ENCODE results near the gene TMEM89. TPM values are rescaled to one million over a fixed set of nuclear protein-coding genes. Genes with fewer than 3 reads are reported as not detected.

Gene TMEM89
- total and polyA plus RNA-seq, 9 donors: not detected

DNA sequence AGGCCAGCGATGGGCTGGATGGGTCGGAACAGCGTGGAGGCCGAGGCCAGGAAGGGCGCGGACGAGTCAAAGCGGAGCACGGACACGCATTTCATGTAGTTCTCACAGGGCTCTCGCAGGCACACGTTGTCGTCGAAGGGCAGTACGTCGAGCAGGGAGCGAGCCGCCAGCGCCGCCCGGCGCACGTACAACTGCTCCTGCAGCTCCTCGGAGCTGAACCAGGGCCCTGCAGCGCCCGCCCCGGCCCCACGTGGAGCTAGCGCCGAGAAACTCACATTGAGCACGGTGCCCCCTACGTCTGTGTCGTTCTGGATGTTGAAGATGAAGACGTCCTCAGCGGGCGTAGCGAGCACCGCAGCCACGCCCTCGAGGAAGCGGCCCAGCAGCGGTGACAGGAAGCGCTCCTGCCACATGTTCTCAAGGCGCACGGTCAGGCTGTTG, 35.3 kb upstream of the TMEM89 start:
- H3K4me3 ChIP-seq: peak overlapping the region; percentile 53
- peaks cover 8% of the 10 kb centered on the region for H3K4me1 ChIP-seq (ENCODE audit: insufficient read depth)
- TF ChIP-seq, protein P1, sequence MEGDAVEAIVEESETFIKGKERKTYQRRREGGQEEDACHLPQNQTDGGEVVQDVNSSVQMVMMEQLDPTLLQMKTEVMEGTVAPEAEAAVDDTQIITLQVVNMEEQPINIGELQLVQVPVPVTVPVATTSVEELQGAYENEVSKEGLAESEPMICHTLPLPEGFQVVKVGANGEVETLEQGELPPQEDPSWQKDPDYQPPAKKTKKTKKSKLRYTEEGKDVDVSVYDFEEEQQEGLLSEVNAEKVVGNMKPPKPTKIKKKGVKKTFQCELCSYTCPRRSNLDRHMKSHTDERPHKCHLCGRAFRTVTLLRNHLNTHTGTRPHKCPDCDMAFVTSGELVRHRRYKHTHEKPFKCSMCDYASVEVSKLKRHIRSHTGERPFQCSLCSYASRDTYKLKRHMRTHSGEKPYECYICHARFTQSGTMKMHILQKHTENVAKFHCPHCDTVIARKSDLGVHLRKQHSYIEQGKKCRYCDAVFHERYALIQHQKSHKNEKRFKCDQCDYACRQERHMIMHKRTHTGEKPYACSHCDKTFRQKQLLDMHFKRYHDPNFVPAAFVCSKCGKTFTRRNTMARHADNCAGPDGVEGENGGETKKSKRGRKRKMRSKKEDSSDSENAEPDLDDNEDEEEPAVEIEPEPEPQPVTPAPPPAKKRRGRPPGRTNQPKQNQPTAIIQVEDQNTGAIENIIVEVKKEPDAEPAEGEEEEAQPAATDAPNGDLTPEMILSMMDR (IDR thresholded peaks at IDR 0.05): no peak
- TF ChIP-seq POLR2A (IDR thresholded peaks at IDR 0.05): no peak
- TF ChIP-seq EP300 (IDR thresholded peaks at IDR 0.05): no peak
- H3K36me3 ChIP-seq: no peaks in the 10 kb centered on the region
- no peaks in the 10 kb centered on the region for H3K9me3 ChIP-seq
- DNase-seq: no peak
- H3K27ac ChIP-seq: peak overlapping the region in 1 of 2 donors; percentile 15
- 48 to 66% (median 57%) methylated on average over 37 to 45 of the region's 45 CpGs for WGBS, 3 donors
- no peaks in the 10 kb centered on the region for H3K27me3 ChIP-seq
- intact Hi-C loops (cut with DNase I): no loop called here

DNA sequence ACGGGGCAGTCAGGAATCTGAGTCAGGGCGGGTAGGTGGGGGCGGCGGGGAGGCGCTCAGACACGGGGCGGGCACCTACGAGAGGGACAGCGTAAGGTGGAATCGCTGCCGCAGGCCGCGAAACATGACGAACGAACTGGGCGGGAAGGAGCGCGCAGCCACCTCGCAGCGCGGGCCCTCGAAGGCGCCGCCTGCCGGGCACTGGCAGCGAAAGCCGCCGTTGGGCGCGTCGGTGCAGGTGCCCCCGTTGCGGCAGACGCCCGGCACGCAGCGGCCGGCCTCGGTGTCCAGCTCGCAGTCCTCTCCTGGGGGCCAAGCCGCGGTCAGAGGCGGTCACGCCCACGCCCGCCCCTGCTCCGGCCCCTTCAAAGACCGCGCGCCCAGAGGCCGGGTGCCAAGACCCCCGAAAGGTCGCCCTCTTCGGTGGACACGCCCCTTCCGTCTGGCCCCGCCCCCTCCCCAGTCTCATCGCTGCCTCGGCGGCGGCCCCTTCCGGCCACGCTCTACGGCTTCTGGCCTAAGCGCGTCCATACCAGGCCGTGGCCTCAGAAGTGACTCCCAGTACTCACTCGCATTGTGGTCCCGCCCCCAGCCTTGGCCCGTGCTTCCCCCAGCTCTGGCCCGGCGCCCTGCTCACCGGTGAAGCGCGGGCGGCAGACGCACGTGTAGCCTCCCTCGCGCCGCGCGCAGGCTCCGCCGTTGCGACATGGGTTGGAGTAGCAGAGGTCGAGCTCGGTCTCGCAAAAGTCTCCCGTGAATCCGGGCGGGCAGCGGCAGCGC, 34.7 kb upstream of the TMEM89 start:
- WGBS, 3 donors: 1 to 6% (median 3%) methylated on average over 68 to 94 of the region's 94 CpGs

DNA sequence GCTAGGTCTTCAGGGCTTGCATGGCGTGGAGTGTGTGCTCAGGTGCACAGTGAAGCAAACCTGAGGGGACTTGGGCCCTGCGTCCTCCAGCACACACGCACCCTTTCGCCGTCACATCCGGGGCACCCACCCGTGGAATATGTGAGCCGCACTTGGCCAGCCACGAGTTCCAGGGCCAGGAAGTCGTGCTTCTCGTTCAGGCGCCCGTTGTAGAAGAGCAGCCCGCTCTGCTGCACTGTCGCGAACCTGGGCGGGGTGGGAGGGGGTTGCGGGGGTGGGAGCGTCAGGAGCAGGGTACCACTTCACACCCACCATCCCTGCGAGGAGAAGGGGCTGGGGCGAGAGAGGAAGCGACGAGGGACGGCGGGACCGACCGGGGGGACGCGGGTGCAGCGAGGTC, 34.0 kb upstream of the TMEM89 start:
- DNase-seq: no peak
- WGBS, 3 donors: 11 to 44% (median 19%) methylated on average over 9 to 30 of the region's 30 CpGs
- TF ChIP-seq, protein P1 (IDR thresholded peaks at IDR 0.05): no peak
- TF ChIP-seq POLR2A (IDR thresholded peaks at IDR 0.05) (no peak), EP300 (IDR thresholded peaks at IDR 0.05) (no peak)
- intact Hi-C loops (cut with DNase I): no loop called here
- H3K4me3 ChIP-seq: peak overlapping the region; percentile 53
- H3K27ac ChIP-seq: no peak overlapping the region
- H3K27me3 ChIP-seq: no peaks in the 10 kb centered on the region
- H3K9me3 ChIP-seq: no peaks in the 10 kb centered on the region
- no peaks in the 10 kb centered on the region for H3K36me3 ChIP-seq
- H3K4me1 ChIP-seq (ENCODE audit: insufficient read depth): peaks cover 6% of the 10 kb centered on the region

More for the DNA sequence above, 34.7 kb upstream of the TMEM89 start:
- Histone ChIP-seq H3K9me3 (no peaks in the 10 kb centered on the region), H3K36me3 (no peaks in the 10 kb centered on the region), H3K4me1 (ENCODE audit: insufficient read depth) (peaks cover 8% of the 10 kb centered on the region), H3K4me3 (peak overlapping the region; percentile 53), H3K27ac (peak overlapping the region in 1 of 2 donors; percentile 15), H3K27me3 (no peaks in the 10 kb centered on the region)
- peak; percentile 80 to 90 (median 89) for DNase-seq
- TF ChIP-seq POLR2A (IDR thresholded peaks at IDR 0.05): no peak
- TF ChIP-seq, protein P1 (IDR thresholded peaks at IDR 0.05): peak; percentile 63 to 90 (median 71)
- intact Hi-C loops (cut with DNase I): no loop called here

DNA sequence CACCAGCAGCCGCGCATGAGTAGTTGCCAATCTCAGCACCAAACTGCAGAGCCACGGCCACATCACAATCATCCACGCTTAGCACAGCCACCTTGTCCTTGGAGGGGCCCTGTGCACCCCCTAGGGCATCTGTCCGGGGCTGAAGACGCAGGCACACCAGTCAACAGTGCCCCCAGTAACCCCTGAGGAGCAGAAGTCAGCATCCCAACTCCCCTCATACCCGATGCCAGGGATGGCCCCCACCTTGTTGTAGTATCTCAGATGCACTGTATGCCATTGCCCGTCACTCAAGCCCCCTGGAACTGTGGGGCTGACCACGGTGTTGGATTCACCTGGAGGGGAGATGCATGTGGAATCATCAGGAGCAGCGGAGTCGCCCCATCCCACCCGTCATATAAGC, 33.5 kb upstream of the TMEM89 start:
- H3K27me3 ChIP-seq: no peaks in the 10 kb centered on the region
- H3K4me3 ChIP-seq: no peak overlapping the region
- H3K36me3 ChIP-seq: no peaks in the 10 kb centered on the region
- WGBS, 3 donors: 91 to 95% (median 93%) methylated on average over 12 of the region's 12 CpGs
- H3K9me3 ChIP-seq: no peaks in the 10 kb centered on the region
- no peak for DNase-seq
- no peak overlapping the region for H3K27ac ChIP-seq
- H3K4me1 ChIP-seq (ENCODE audit: insufficient read depth): peaks cover 6% of the 10 kb centered on the region
- intact Hi-C loops (cut with DNase I): no loop called here
- TF ChIP-seq EP300 (IDR thresholded peaks at IDR 0.05): no peak
- TF ChIP-seq POLR2A (IDR thresholded peaks at IDR 0.05): no peak
- TF ChIP-seq, protein P1 (IDR thresholded peaks at IDR 0.05): no peak
